HepG2 (cell line): ENCODE results near the gene MTRFR. TPM values are rescaled to one million over a fixed set of nuclear protein-coding genes. Genes with fewer than 3 reads are reported as not detected.

ENCODE experiments used
- CBFB ChIP-seq: sonication (generic); formaldehyde crosslinking; IDR thresholded peaks from 2 replicates; pipeline ENCODE4 v1.4.0; 2020; ENCODE audit warnings: missing genetic modification reagents
- EED ChIP-seq: sonication (generic); formaldehyde crosslinking; IDR thresholded peaks from 2 replicates; pipeline ENCODE4 v1.5.0; 2020; ENCODE audit warnings: mild to moderate bottlenecking, missing genetic modification reagents
- ESRRA ChIP-seq: sonication (generic); formaldehyde crosslinking; IDR thresholded peaks from 2 replicates; pipeline ENCODE4 v1.5.1; 2020; ENCODE audit warnings: mild to moderate bottlenecking, low read depth, missing genetic modification reagents
- FOXO1 ChIP-seq: sonication (generic); formaldehyde crosslinking; IDR thresholded peaks from 2 replicates; pipeline ENCODE4 v1.4.0; 2020; ENCODE audit warnings: missing genetic modification reagents
- GABPA ChIP-seq, 2 experiments: IDR thresholded peaks; 2 replicates each; pipeline ENCODE4 v1.6.1; 2011 to 2016; ENCODE audit warnings: low read depth in 2 of 2, low read length in 1 of 2, missing biosample characterization in 1 of 2, missing genetic modification characterization in 1 of 2
- KLF15 ChIP-seq: sonication (generic); formaldehyde crosslinking; IDR thresholded peaks from 2 replicates; pipeline ENCODE4 v1.8.1; 2023; ENCODE audit warnings: borderline replicate concordance, mild to moderate bottlenecking, inconsistent platforms, missing genetic modification reagents, mixed read lengths
- MTA3 ChIP-seq: sonication (generic); formaldehyde crosslinking; IDR thresholded peaks from 2 replicates; pipeline ENCODE4 v1.4.0; 2020; ENCODE audit warnings: missing genetic modification reagents
- PLRG1 ChIP-seq: fragments of 450-650 bp; conservative IDR thresholded peaks from 2 replicates; pipeline ENCODE4 v1.6.1; 2016
- POGZ ChIP-seq: sonication (generic); formaldehyde crosslinking; IDR thresholded peaks from 2 replicates; pipeline ENCODE4 v1.4.0; 2020; ENCODE audit warnings: mild to moderate bottlenecking, missing genetic modification reagents
- RFXANK ChIP-seq: IDR thresholded peaks from 2 replicates; pipeline ENCODE4 v1.6.1; 2016
- SRSF1 ChIP-seq: fragments of 200-400 bp; formaldehyde crosslinking; optimal IDR thresholded peaks from 2 replicates; pipeline ENCODE3; 2017; ENCODE audit warnings: mild to moderate bottlenecking, low read depth, low read length, moderate library complexity
- ZFP82 ChIP-seq: sonication (generic); formaldehyde crosslinking; IDR thresholded peaks from 2 replicates; pipeline ENCODE4 v1.5.1; 2020; ENCODE audit warnings: mild to moderate bottlenecking, missing genetic modification reagents, borderline replicate concordance
- ZKSCAN5 ChIP-seq: sonication (generic); formaldehyde crosslinking; IDR thresholded peaks from 2 replicates; pipeline ENCODE4 v1.5.1; 2020; ENCODE audit warnings: mild to moderate bottlenecking, missing genetic modification reagents
- ZNF564 ChIP-seq: sonication (generic); formaldehyde crosslinking; IDR thresholded peaks from 2 replicates; pipeline ENCODE4 v1.8.1; 2023; ENCODE audit warnings: mild to moderate bottlenecking, missing genetic modification reagents
- ZNF841 ChIP-seq: sonication (generic); formaldehyde crosslinking; IDR thresholded peaks from 2 replicates; pipeline ENCODE4 v1.8.1; 2023; ENCODE audit warnings: missing genetic modification reagents, borderline replicate concordance
- ZNF878 ChIP-seq: sonication (generic); formaldehyde crosslinking; IDR thresholded peaks from 2 replicates; pipeline ENCODE4 v1.8.1; 2023; ENCODE audit warnings: mild to moderate bottlenecking, missing genetic modification reagents, moderate library complexity
- polyA plus RNA-seq, 8 experiments: library from polyadenylated mRNA; depleted of rRNA in 3 of 8; stranded (reverse) in 7 of 8; unstranded in 1 of 8; fragments of >200 nt; fragmentation: Illumina TruSeq in 4 of 8; extraction: Trizol in 4 of 8; gene quantifications; 2 replicates each; pipeline versions ENCODE4 v1.2.1 to v1.2.3, GENCODE V29; 2011 to 2016; ENCODE audit warnings: low read depth in 4 of 8, missing spikeins in 1 of 8, mixed read lengths in 1 of 8; ENCODE audit not compliant: insufficient read depth in 1 of 8
- total RNA-seq, 5 experiments: library from RNA; depleted of rRNA; stranded (reverse); fragments of >200 nt; fragmentation: Illumina TruSeq; extraction: Trizol; gene quantifications; 2 replicates each; pipeline ENCODE4 v1.2.3, GENCODE V29; 2016; ENCODE audit warnings: low read depth in 1 of 5
- TF ChIP-seq, protein P1 (sequence below): sonication (generic); formaldehyde crosslinking; IDR thresholded peaks from 2 replicates; pipeline ENCODE4 v1.8.0; 2022; ENCODE audit warnings: mild to moderate bottlenecking, missing genetic modification reagents
- TF ChIP-seq, protein P2 (sequence below): IDR thresholded peaks from 2 replicates; pipeline ENCODE4 v1.6.1; 2016
- TF ChIP-seq, protein P3 (sequence below): sonication (generic); formaldehyde crosslinking; IDR thresholded peaks from 2 replicates; pipeline ENCODE4 v1.4.0; 2020; ENCODE audit warnings: mild to moderate bottlenecking, missing genetic modification reagents
- TF ChIP-seq, protein P4 (sequence below): fragments of 450-650 bp; IDR thresholded peaks from 2 replicates; pipeline ENCODE4 v1.6.1; 2017; ENCODE audit warnings: mild to moderate bottlenecking
- TF ChIP-seq, protein P5 (sequence below): sonication (generic); formaldehyde crosslinking; IDR thresholded peaks from 2 replicates; pipeline ENCODE4 v1.5.0; 2020; ENCODE audit warnings: mild to moderate bottlenecking, missing genetic modification reagents, moderate library complexity

The MTRFR gene
- total and polyA plus RNA-seq, 2 of the 13 experiments (the other 11 are each of a cell fraction or from before 2014, with no cell fraction given), result 7.1 to 9.9 TPM

DNA sequence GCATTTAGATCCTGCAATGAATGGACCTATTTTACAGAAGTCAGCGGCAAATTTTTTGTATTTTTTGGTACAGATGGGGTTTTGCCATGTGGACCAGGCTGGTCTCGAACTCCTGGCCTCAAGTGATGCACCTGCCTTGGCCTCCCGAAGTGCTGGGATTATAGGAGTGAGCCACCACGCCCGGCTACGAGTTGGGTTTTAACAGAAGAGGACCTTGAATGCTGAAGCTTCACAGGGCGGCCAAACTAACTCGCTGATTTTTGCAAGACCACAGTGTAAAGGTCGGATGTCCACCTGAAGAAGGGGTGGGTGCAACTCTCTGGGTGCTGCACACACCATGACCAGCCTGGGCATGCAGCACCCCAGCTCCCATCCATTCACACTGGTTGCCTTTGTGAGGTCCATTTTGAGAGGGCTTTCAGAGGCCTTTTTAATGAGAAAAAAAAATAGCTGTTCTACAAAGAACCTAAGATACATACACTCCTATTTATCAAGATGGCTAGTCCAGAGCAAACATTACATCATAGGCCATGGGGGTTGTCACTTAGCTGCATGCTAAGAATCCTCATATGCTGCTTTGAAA lies 60.0 kb downstream of the MTRFR start (continued):
- no peak for TF ChIP-seq ZKSCAN5 (CRISPR knock-in tag)
- TF ChIP-seq ZNF878, result no peak
- no peak for TF ChIP-seq GABPA (IDR thresholded peaks at IDR 0.05; ENCODE audit: low read depth, low read length)
- TF ChIP-seq GABPA (CRISPR knock-in tag; IDR thresholded peaks at IDR 0.05; ENCODE audit: low read depth), result no peak
- TF ChIP-seq, protein P1, sequence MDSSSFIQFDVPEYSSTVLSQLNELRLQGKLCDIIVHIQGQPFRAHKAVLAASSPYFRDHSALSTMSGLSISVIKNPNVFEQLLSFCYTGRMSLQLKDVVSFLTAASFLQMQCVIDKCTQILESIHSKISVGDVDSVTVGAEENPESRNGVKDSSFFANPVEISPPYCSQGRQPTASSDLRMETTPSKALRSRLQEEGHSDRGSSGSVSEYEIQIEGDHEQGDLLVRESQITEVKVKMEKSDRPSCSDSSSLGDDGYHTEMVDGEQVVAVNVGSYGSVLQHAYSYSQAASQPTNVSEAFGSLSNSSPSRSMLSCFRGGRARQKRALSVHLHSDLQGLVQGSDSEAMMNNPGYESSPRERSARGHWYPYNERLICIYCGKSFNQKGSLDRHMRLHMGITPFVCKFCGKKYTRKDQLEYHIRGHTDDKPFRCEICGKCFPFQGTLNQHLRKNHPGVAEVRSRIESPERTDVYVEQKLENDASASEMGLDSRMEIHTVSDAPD (CRISPR knock-in tag), result no peak
- TF ChIP-seq CBFB (CRISPR knock-in tag), result 0 out of 2 replicates have a peak, but pooled peaks have one; percentile 14
- TF ChIP-seq, protein P2, sequence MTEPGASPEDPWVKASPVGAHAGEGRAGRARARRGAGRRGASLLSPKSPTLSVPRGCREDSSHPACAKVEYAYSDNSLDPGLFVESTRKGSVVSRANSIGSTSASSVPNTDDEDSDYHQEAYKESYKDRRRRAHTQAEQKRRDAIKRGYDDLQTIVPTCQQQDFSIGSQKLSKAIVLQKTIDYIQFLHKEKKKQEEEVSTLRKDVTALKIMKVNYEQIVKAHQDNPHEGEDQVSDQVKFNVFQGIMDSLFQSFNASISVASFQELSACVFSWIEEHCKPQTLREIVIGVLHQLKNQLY (CRISPR knock-in tag), result peak; percentile 83
- TF ChIP-seq SRSF1, result no peak
- no peak for TF ChIP-seq ESRRA (CRISPR knock-in tag)
- no peak for TF ChIP-seq KLF15 (CRISPR knock-in tag)
- no peak for TF ChIP-seq MTA3 (CRISPR knock-in tag)
- TF ChIP-seq, protein P3, sequence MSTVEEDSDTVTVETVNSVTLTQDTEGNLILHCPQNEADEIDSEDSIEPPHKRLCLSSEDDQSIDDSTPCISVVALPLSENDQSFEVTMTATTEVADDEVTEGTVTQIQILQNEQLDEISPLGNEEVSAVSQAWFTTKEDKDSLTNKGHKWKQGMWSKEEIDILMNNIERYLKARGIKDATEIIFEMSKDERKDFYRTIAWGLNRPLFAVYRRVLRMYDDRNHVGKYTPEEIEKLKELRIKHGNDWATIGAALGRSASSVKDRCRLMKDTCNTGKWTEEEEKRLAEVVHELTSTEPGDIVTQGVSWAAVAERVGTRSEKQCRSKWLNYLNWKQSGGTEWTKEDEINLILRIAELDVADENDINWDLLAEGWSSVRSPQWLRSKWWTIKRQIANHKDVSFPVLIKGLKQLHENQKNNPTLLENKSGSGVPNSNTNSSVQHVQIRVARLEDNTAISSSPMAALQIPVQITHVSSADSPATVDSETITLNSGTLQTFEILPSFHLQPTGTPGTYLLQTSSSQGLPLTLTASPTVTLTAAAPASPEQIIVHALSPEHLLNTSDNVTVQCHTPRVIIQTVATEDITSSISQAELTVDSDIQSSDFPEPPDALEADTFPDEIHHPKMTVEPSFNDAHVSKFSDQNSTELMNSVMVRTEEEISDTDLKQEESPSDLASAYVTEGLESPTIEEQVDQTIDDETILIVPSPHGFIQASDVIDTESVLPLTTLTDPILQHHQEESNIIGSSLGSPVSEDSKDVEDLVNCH (CRISPR knock-in tag), result no peak
- peak; percentile 79 for TF ChIP-seq POGZ (CRISPR knock-in tag)
- 0 out of 2 replicates have a peak, but pooled peaks have one; percentile 53 for TF ChIP-seq ZNF564 (CRISPR knock-in tag)
- TF ChIP-seq PLRG1, result no peak
- TF ChIP-seq RFXANK (CRISPR knock-in tag), result no peak
- TF ChIP-seq FOXO1 (CRISPR knock-in tag), result no peak
- TF ChIP-seq ZNF841 (CRISPR knock-in tag), result no peak
- TF ChIP-seq, protein P4, sequence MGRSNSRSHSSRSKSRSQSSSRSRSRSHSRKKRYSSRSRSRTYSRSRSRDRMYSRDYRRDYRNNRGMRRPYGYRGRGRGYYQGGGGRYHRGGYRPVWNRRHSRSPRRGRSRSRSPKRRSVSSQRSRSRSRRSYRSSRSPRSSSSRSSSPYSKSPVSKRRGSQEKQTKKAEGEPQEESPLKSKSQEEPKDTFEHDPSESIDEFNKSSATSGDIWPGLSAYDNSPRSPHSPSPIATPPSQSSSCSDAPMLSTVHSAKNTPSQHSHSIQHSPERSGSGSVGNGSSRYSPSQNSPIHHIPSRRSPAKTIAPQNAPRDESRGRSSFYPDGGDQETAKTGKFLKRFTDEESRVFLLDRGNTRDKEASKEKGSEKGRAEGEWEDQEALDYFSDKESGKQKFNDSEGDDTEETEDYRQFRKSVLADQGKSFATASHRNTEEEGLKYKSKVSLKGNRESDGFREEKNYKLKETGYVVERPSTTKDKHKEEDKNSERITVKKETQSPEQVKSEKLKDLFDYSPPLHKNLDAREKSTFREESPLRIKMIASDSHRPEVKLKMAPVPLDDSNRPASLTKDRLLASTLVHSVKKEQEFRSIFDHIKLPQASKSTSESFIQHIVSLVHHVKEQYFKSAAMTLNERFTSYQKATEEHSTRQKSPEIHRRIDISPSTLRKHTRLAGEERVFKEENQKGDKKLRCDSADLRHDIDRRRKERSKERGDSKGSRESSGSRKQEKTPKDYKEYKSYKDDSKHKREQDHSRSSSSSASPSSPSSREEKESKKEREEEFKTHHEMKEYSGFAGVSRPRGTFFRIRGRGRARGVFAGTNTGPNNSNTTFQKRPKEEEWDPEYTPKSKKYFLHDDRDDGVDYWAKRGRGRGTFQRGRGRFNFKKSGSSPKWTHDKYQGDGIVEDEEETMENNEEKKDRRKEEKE, result no peak
- TF ChIP-seq, protein P5, sequence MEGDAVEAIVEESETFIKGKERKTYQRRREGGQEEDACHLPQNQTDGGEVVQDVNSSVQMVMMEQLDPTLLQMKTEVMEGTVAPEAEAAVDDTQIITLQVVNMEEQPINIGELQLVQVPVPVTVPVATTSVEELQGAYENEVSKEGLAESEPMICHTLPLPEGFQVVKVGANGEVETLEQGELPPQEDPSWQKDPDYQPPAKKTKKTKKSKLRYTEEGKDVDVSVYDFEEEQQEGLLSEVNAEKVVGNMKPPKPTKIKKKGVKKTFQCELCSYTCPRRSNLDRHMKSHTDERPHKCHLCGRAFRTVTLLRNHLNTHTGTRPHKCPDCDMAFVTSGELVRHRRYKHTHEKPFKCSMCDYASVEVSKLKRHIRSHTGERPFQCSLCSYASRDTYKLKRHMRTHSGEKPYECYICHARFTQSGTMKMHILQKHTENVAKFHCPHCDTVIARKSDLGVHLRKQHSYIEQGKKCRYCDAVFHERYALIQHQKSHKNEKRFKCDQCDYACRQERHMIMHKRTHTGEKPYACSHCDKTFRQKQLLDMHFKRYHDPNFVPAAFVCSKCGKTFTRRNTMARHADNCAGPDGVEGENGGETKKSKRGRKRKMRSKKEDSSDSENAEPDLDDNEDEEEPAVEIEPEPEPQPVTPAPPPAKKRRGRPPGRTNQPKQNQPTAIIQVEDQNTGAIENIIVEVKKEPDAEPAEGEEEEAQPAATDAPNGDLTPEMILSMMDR, result peak; percentile 10; the same call in 1 of the 2 replicates
- no peak for TF ChIP-seq ZFP82 (CRISPR knock-in tag)
- TF ChIP-seq EED (CRISPR knock-in tag), result no peak
